GM23338 (cell line): Measurements from ENCODE around the gene TRIP10. TPM values are rescaled to one million over a fixed set of nuclear protein-coding genes. Genes with fewer than 3 reads are reported as not detected.

Experiments used
- ATAC-seq: fragments of 200-7000 bp; cut with Tn5 transposase; 3 replicates; pipeline ENCODE4 v1.9.1; 2020
- DNase-seq: peaks from one replicate; pipeline ENCODE4 v3.0.0-alpha.2; 2015; ENCODE audit warnings: low spot score
- H2AFZ ChIP-seq: fragments of 200-600 bp; sonication (generic); 2 replicates; pipeline ENCODE4 v1.8.0; 2016; ENCODE audit warnings: antibody characterized with exemption, mild to moderate bottlenecking, moderate library complexity
- H3F3A ChIP-seq: fragments of 200-600 bp; sonication (generic); replicated peaks from 2 replicates; pipeline ENCODE4 v1.8.0; 2017; ENCODE audit warnings: antibody characterized with exemption, mixed run types, low read depth
- H3K27ac ChIP-seq: fragments of 200-600 bp; sonication (generic); 2 replicates; pipeline ENCODE4 v1.6.1; 2016; ENCODE audit warnings: low read depth
- H3K27me3 ChIP-seq: fragments of 200-600 bp; sonication (generic); 2 replicates; pipeline ENCODE4 v1.8.0; 2016; ENCODE audit warnings: mild to moderate bottlenecking, mixed run types, moderate library complexity; ENCODE audit not compliant: insufficient read depth
- H3K36me3 ChIP-seq: fragments of 200-600 bp; sonication (generic); 2 replicates; pipeline ENCODE4 v1.8.0; 2016; ENCODE audit warnings: mild to moderate bottlenecking; ENCODE audit not compliant: insufficient read depth
- H3K4me1 ChIP-seq: fragments of 200-600 bp; sonication (generic); 2 replicates; pipeline ENCODE4 v1.8.0; 2016; ENCODE audit warnings: mild to moderate bottlenecking, moderate library complexity; ENCODE audit not compliant: insufficient read depth
- H3K4me2 ChIP-seq: fragments of 200-600 bp; sonication (generic); 2 replicates; pipeline ENCODE4 v1.7.1; 2017; ENCODE audit warnings: mixed run types
- H3K4me3 ChIP-seq: fragments of 200-600 bp; sonication (generic); 2 replicates; pipeline ENCODE4 v1.6.1; 2016; ENCODE audit warnings: mixed run types
- H3K79me2 ChIP-seq: fragments of 200-600 bp; sonication (generic); replicated peaks from 2 replicates; pipeline ENCODE4 v1.8.0; 2017; ENCODE audit warnings: mild to moderate bottlenecking; ENCODE audit not compliant: insufficient read depth
- H3K9me2 ChIP-seq: fragments of 200-600 bp; sonication (generic); 2 replicates; pipeline ENCODE4 v1.8.0; 2017; ENCODE audit not compliant: insufficient read depth
- H4K20me1 ChIP-seq: fragments of 200-600 bp; sonication (generic); replicated peaks from 2 replicates; pipeline ENCODE4 v1.8.0; 2017; ENCODE audit warnings: mild to moderate bottlenecking; ENCODE audit not compliant: insufficient read depth
- H3K27ac Mint-ChIP-seq: 2 replicates; pipeline ENCODE4 v1.8.0; 2020; ENCODE audit warnings: inconsistent platforms, mild to moderate bottlenecking, moderate library complexity, mixed read lengths
- H3K27me3 Mint-ChIP-seq: 3 replicates; pipeline ENCODE4 v1.8.0; 2022; ENCODE audit warnings: low read depth, mild to moderate bottlenecking, moderate library complexity, mixed read lengths, inconsistent platforms; ENCODE audit not compliant: insufficient read depth, poor library complexity
- H3K36me3 Mint-ChIP-seq: 3 replicates; pipeline ENCODE4 v1.8.0; 2021; ENCODE audit warnings: low read depth, mild to moderate bottlenecking, inconsistent platforms, moderate library complexity, mixed read lengths
- H3K4me1 Mint-ChIP-seq: 3 replicates; pipeline ENCODE4 v1.8.0; 2020; ENCODE audit warnings: mild to moderate bottlenecking, inconsistent platforms, mixed read lengths
- H3K4me3 Mint-ChIP-seq: 3 replicates; pipeline ENCODE4 v1.8.0; 2021; ENCODE audit warnings: moderate library complexity, mild to moderate bottlenecking, inconsistent platforms, mixed read lengths
- H3K9me3 Mint-ChIP-seq: 3 replicates; pipeline ENCODE4 v1.8.0; 2020; ENCODE audit warnings: moderate library complexity, mild to moderate bottlenecking, inconsistent platforms, mixed read lengths
- CREB1 ChIP-seq: fragments of 250-450 bp; sonication (Bioruptor Pico); IDR thresholded peaks from 2 replicates; pipeline ENCODE4 v1.5.0; 2020; ENCODE audit warnings: low read depth, mild to moderate bottlenecking, moderate library complexity
- ETS1 ChIP-seq: IDR thresholded peaks from 2 replicates; pipeline ENCODE4 v1.6.1; 2016; ENCODE audit warnings: antibody characterized with exemption
- EZH2phosphoT487 ChIP-seq: fragments of 200-600 bp; sonication (generic); IDR thresholded peaks from one replicate; pipeline ENCODE4 v1.8.1; 2018; ENCODE audit warnings: antibody characterized with exemption; ENCODE audit not compliant: unreplicated experiment
- JUNB ChIP-seq: IDR thresholded peaks from one replicate; pipeline ENCODE4 v1.6.1; 2016; ENCODE audit warnings: antibody characterized with exemption; ENCODE audit not compliant: unreplicated experiment
- NANOG ChIP-seq: IDR thresholded peaks from 2 replicates; pipeline ENCODE4 v1.6.1; 2016; ENCODE audit warnings: antibody characterized with exemption, borderline replicate concordance
- ZNF462 ChIP-seq: fragments of 250-450 bp; sonication (Bioruptor Pico); IDR thresholded peaks from 2 replicates; pipeline ENCODE4 v1.5.0; 2020; ENCODE audit warnings: mild to moderate bottlenecking, moderate library complexity
- polyA plus RNA-seq: library from polyadenylated mRNA; unstranded; fragments of >200 nt; fragmentation: Nextera tagmentation; extraction: Ambion mirVana; gene quantifications from 2 replicates; pipeline ENCODE4 v1.2.1, GENCODE V29; 2016
- total RNA-seq: library from RNA; depleted of rRNA; stranded (reverse); fragments of >200 nt; shearing (Covaris generic); gene quantifications from 2 replicates; pipeline ENCODE4 v1.2.3, GENCODE V29; 2014
- TF ChIP-seq, protein P1 (sequence below), 2 experiments: fragments of 200-600 bp in 1 of 2; sonication (generic) in 1 of 2; conservative IDR thresholded peaks; 2 replicates each; pipeline versions ENCODE4 v1.5.1 to v1.6.1; 2016 to 2017; ENCODE audit warnings: antibody characterized with exemption in 2 of 2, low read depth in 2 of 2, mild to moderate bottlenecking in 2 of 2, moderate library complexity in 1 of 2

Gene TRIP10
- total and polyA plus RNA-seq, 2 experiments from 2014 or later, result 56.8 to 68.5 TPM

DNA sequence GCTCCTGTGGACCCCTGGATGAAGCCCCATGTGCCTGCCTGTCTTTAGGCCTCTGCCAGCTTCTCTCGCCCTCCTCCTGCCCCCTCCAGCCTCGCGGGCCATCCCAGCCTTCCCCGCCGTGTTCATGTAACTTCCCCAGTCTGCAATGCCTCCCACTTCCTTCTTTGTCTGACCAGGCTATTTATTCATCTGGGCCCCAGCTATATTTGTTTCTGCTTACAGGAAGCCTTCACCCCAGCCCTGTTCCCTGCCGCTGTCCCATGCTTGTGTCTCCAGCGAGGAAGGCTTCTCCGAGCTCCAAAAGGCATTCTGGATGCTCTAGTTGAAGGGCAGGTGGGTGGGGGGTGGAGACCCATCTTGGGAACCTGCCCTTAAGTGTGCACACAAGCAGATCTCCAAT lies 11.1 kb upstream of the TRIP10 start (continued):
- TF ChIP-seq JUNB (no peak), ZNF462 (CRISPR knock-in tag) (no peak)

GRCh38 chr19:6729573-6730152 lies 9.8 kb upstream of the TRIP10 start:
- TF ChIP-seq, protein P1, sequence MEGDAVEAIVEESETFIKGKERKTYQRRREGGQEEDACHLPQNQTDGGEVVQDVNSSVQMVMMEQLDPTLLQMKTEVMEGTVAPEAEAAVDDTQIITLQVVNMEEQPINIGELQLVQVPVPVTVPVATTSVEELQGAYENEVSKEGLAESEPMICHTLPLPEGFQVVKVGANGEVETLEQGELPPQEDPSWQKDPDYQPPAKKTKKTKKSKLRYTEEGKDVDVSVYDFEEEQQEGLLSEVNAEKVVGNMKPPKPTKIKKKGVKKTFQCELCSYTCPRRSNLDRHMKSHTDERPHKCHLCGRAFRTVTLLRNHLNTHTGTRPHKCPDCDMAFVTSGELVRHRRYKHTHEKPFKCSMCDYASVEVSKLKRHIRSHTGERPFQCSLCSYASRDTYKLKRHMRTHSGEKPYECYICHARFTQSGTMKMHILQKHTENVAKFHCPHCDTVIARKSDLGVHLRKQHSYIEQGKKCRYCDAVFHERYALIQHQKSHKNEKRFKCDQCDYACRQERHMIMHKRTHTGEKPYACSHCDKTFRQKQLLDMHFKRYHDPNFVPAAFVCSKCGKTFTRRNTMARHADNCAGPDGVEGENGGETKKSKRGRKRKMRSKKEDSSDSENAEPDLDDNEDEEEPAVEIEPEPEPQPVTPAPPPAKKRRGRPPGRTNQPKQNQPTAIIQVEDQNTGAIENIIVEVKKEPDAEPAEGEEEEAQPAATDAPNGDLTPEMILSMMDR (conservative IDR thresholded peaks at IDR 0.05; ENCODE audit: low read depth in 2 of 2), result no peak
- no peak for TF ChIP-seq EZH2phosphoT487
- no peak for TF ChIP-seq NANOG
- TF ChIP-seq ETS1, result no peak
- no peak for TF ChIP-seq CREB1
- Mint-ChIP-seq H3K27me3 (peaks cover 5% of the 10 kb centered on the region), H3K4me3 (no peak overlapping the region), H3K36me3 (peaks cover 10% of the 10 kb centered on the region; the same call in 2 of the 3 replicates), H3K9me3 (peaks cover 3% of the 10 kb centered on the region; the same call in 2 of the 3 replicates), H3K4me1 (peaks cover 4% of the 10 kb centered on the region; the same call in 2 of the 3 replicates), H3K27ac (no peak overlapping the region)
- Histone ChIP-seq H3K27ac (peak overlapping the region; percentile 66), H4K20me1 (0 out of 2 replicates have a peak, but pooled peaks cover 2% of the 10 kb centered on the region), H3K4me1 (peaks cover 9% of the 10 kb centered on the region; the same call in 1 of the 2 replicates), H3F3A (no peaks in the 10 kb centered on the region), H2AFZ (no peak overlapping the region), H3K27me3 (no peaks in the 10 kb centered on the region), H3K36me3 (no peaks in the 10 kb centered on the region), H3K79me2 (no peaks in the 10 kb centered on the region), H3K4me3 (peak overlapping the region; percentile 46; the same call in 1 of the 2 replicates), H3K9me2 (no peaks in the 10 kb centered on the region), H3K4me2 (peak overlapping the region; percentile 72)
- DNase-seq (no peak), ATAC-seq (no peak)
